Epithelial cell of prostate (primary cell): ENCODE results near the gene USP17L20.
"Not testable (repeated sequence)": the region's sequence is repeated elsewhere in the genome, so short reads cannot be mapped to it uniquely, and the experiment has no call there.

Experiments used
- DNase-seq: peaks from one replicate; pipeline ENCODE4 v3.0.0-alpha.2; 2011; ENCODE audit warnings: low read depth, low spot score
- H3K27ac ChIP-seq: fragments of 450-650 bp; 2 replicates; pipeline ENCODE4 v1.5.1; 2017; ENCODE audit warnings: mild to moderate bottlenecking

Gene USP17L20, protein sequence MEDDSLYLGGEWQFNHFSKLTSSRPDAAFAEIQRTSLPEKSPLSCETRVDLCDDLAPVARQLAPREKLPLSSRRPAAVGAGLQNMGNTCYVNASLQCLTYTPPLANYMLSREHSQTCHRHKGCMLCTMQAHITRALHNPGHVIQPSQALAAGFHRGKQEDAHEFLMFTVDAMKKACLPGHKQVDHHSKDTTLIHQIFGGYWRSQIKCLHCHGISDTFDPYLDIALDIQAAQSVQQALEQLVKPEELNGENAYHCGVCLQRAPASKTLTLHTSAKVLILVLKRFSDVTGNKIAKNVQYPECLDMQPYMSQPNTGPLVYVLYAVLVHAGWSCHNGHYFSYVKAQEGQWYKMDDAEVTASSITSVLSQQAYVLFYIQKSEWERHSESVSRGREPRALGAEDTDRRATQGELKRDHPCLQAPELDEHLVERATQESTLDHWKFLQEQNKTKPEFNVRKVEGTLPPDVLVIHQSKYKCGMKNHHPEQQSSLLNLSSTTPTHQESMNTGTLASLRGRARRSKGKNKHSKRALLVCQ

DNA sequence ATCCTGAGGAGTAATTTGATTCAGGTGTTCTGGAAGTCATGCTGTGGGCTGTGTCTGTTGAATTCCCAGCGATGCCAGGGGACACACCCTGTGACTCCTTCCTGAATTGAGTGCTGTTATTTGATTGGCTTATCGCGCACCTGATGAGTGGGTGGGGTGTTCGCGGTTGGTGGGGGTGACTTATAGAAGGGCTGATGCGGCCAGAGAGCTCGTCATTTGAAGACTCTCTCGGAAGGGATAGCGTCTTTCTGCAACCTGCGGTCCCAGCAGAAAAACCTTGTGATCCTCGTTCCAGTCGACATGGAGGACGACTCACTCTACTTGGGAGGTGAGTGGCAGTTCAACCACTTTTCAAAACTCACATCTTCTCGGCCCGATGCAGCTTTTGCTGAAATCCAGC, at the start of gene USP17L20:
USP17L20 (plus strand) TSS at position 301 of the 400 bp plus-strand sequence; CDS start at position 301, 0 bp downstream.
- H3K27ac ChIP-seq, DNase-seq: not testable (repeated sequence)

DNA sequence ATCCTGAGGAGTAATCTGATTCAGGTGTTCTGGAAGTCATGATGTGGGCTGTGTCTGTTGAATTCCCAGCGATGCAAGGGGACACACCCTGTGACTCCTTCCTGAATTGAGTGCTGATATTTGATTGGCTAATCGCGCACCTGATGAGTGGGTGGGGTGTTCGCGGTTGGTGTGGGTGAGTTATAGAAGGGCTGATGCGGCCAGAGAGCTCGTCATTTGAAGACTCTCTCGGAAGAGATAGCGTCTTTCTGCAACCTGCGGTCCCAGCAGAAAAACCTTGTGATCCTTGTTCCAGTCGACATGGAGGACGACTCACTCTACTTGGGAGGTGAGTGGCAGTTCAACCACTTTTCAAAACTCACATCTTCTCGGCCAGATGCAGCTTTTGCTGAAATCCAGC, 47.6 kb upstream of the USP17L20 start, which contains the start of gene USP17L10:
USP17L10 (plus strand) TSS at position 301 of the 400 bp plus-strand sequence; CDS start at position 301, 0 bp downstream.
- DNase-seq, H3K27ac ChIP-seq: not testable (repeated sequence)

DNA sequence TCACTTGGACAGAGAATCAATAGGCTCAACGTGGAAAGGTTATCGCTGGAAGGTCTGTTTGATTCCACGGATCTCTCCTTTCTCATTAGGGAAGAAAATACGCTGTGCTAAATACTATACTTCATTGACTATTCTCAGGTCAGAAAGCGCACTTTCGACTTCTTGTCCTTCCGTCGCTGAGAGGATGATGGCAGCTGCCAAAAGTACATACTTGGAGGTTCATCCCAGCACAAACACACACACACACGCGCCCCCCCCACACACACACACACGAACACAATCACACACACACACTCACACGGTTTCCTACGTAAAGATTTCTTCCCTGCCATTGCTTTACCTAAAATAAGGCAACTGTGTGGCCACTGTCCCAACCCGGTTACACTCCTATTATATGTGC, 43.2 kb upstream of the USP17L20 start:
- DNase-seq, H3K27ac ChIP-seq: not testable (repeated sequence)

DNA sequence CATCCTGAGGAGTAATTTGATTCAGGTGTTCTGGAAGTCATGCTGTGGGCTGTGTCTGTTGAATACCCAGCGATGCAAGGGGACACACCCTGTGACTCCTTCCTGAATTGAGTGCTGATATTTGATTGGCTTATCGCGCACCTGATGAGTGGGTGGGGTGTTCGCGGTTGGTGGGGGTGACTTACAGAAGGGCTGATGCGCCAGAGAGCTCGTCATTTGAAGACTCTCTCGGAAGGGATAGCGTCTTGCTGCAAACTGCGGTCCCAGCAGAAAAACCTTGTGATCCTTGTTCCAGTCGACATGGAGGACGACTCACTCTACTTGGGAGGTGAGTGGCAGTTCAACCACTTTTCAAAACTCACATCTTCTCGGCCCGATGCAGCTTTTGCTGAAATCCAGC, 42.8 kb upstream of the USP17L20 start, which contains the start of gene USP17L11:
USP17L11 (plus strand) TSS at position 301 of the 400 bp plus-strand sequence; CDS start at position 301, 0 bp downstream.
- not testable (repeated sequence) for H3K27ac ChIP-seq, DNase-seq

DNA sequence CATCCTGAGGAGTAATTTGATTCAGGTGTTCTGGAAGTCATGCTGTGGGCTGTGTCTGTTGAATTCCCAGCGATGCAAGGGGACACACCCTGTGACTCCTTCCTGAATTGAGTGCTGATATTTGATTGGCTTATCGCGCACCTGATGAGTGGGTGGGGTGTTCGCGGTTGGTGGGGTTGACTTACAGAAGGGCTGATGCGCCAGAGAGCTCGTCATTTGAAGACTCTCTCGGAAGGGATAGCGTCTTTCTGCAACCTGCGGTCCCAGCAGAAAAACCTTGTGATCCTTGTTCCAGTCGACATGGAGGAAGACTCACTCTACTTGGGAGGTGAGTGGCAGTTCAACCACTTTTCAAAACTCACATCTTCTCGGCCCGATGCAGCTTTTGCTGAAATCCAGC, 38.1 kb upstream of the USP17L20 start, which contains the start of gene USP17L12:
USP17L12 (plus strand) TSS at position 301 of the 400 bp plus-strand sequence; CDS start at position 301, 0 bp downstream.
- not testable (repeated sequence) for DNase-seq, H3K27ac ChIP-seq

DNA sequence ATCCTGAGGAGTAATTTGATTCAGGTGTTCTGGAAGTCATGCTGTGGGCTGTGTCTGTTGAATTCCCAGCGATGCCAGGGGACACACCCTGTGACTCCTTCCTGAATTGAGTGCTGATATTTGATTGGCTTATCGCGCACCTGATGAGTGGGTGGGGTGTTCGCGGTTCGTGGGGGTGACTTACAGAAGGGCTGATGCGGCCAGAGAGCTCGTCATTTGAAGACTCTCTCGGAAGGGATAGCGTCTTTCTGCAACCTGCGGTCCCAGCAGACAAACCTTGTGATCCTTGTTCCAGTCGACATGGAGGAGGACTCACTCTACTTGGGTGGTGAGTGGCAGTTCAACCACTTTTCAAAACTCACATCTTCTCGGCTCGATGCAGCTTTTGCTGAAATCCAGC, 33.3 kb upstream of the USP17L20 start, which contains the start of gene USP17L13:
USP17L13 (plus strand) TSS at position 301 of the 400 bp plus-strand sequence; CDS start at position 301, 0 bp downstream.
- H3K27ac ChIP-seq, DNase-seq: not testable (repeated sequence)

DNA sequence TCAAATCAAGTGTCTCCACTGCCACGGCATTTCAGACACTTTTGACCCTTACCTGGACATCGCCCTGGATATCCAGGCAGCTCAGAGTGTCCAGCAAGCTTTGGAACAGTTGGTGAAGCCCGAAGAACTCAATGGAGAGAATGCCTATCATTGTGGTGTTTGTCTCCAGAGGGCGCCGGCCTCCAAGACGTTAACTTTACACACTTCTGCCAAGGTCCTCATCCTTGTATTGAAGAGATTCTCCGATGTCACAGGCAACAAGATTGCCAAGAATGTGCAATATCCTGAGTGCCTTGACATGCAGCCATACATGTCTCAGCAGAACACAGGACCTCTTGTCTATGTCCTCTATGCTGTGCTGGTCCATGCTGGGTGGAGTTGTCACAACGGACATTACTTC, 27.7 kb upstream of the USP17L20 start:
- not testable (repeated sequence) for H3K27ac ChIP-seq, DNase-seq

DNA sequence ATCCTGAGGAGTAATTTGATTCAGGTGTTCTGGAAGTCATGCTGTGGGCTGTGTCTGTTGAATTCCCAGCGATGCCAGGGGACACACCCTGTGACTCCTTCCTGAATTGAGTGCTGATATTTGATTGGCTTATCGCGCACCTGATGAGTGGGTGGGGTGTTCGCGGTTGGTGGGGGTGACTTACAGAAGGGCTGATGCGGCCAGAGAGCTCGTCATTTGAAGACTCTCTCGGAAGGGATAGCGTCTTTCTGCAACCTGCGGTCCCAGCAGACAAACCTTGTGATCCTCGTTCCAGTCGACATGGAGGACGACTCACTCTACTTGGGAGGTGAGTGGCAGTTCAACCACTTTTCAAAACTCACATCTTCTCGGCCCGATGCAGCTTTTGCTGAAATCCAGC, 23.8 kb upstream of the USP17L20 start, which contains the start of gene USP17L15:
USP17L15 (plus strand) TSS at position 301 of the 400 bp plus-strand sequence; CDS start at position 301, 0 bp downstream.
- not testable (repeated sequence) for DNase-seq, H3K27ac ChIP-seq

DNA sequence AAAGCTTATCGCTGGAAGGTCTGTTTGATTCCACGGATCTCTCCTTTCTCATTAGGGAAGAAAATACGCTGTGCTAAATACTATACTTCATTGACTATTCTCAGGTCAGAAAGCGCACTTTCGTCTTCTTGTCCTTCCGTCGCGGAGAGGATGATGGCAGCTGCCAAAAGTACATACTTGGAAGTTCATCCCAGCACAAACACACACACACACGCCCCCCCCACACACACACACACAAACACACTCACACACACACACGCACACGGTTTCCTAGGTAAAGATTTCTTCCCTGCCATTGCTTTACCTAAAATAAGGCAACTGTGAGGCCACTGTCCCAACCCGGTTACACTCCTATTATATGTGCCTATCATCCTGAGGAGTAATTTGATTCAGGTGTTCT, 19.5 kb upstream of the USP17L20 start:
- not testable (repeated sequence) for DNase-seq, H3K27ac ChIP-seq

DNA sequence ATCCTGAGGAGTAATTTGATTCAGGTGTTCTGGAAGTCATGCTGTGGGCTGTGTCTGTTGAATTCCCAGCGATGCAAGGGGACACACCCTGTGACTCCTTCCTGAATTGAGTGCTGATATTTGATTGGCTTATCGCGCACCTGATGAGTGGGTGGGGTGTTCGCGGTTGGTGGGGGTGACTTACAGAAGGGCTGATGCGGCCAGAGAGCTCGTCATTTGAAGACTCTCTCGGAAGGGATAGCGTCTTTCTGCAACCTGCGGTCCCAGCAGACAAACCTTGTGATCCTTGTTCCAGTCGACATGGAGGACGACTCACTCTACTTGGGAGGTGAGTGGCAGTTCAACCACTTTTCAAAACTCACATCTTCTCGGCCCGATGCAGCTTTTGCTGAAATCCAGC, 14.3 kb upstream of the USP17L20 start, which contains the start of gene USP17L17:
USP17L17 (plus strand) TSS at position 301 of the 400 bp plus-strand sequence; CDS start at position 301, 0 bp downstream.
- H3K27ac ChIP-seq, DNase-seq: not testable (repeated sequence)

DNA sequence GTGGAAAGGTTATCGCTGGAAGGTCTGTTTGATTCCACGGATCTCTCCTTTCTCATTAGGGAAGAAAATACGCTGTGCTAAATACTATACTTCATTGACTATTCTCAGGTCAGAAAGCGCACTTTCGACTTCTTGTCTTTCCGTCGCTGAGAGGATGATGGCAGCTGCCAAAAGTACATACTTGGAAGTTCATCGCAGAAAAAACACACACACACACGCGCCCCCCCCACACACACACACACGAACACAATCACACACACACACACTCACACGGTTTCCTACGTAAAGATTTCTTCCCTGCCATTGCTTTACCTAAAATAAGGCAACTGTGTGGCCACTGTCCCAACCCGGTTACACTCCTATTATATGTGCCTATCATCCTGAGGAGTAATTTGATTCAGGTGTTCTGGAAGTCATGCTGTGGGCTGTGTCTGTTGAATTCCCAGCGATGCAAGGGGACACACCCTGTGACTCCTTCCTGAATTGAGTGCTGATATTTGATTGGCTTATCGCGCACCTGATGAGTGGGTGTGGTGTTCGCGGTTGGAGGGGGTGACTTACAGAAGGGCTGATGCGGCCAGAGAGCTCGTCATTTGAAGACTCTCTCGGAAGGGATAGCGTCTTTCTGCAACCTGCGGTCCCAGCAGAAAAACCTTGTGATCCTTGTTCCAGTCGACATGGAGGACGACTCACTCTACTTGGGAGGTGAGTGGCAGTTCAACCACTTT, 9.8 kb upstream of the USP17L20 start, which contains the start of gene USP17L18:
USP17L18 (plus strand) TSS at position 678 of the 728 bp plus-strand sequence; CDS start at position 678, 0 bp downstream.
- DNase-seq, H3K27ac ChIP-seq: not testable (repeated sequence)

DNA sequence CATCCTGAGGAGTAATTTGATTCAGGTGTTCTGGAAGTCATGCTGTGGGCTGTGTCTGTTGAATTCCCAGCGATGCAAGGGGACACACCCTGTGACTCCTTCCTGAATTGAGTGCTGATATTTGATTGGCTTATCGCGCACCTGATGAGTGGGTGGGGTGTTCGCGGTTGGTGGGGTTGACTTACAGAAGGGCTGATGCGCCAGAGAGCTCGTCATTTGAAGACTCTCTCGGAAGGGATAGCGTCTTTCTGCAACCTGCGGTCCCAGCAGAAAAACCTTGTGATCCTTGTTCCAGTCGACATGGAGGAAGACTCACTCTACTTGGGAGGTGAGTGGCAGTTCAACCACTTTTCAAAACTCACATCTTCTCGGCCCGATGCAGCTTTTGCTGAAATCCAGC, 4.8 kb upstream of the USP17L20 start, which contains the start of gene USP17L19:
USP17L19 (plus strand) TSS at position 301 of the 400 bp plus-strand sequence; CDS start at position 301, 0 bp downstream.
- not testable (repeated sequence) for DNase-seq, H3K27ac ChIP-seq

DNA sequence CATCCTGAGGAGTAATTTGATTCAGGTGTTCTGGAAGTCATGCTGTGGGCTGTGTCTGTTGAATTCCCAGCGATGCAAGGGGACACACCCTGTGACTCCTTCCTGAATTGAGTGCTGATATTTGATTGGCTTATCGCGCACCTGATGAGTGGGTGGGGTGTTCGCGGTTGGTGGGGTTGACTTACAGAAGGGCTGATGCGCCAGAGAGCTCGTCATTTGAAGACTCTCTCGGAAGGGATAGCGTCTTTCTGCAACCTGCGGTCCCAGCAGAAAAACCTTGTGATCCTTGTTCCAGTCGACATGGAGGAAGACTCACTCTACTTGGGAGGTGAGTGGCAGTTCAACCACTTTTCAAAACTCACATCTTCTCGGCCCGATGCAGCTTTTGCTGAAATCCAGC, 4.6 kb downstream of the USP17L20 start, which contains the start of gene USP17L21:
USP17L21 (plus strand) TSS at position 301 of the 400 bp plus-strand sequence; CDS start at position 301, 0 bp downstream.
- DNase-seq, H3K27ac ChIP-seq: not testable (repeated sequence)

DNA sequence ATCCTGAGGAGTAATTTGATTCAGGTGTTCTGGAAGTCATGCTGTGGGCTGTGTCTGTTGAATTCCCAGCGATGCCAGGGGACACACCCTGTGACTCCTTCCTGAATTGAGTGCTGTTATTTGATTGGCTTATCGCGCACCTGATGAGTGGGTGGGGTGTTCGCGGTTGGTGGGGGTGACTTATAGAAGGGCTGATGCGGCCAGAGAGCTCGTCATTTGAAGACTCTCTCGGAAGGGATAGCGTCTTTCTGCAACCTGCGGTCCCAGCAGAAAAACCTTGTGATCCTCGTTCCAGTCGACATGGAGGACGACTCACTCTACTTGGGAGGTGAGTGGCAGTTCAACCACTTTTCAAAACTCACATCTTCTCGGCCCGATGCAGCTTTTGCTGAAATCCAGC, 9.4 kb downstream of the USP17L20 start, which contains the start of gene USP17L22:
USP17L22 (plus strand) TSS at position 301 of the 400 bp plus-strand sequence; CDS start at position 301, 0 bp downstream.
- not testable (repeated sequence) for DNase-seq

DNA sequence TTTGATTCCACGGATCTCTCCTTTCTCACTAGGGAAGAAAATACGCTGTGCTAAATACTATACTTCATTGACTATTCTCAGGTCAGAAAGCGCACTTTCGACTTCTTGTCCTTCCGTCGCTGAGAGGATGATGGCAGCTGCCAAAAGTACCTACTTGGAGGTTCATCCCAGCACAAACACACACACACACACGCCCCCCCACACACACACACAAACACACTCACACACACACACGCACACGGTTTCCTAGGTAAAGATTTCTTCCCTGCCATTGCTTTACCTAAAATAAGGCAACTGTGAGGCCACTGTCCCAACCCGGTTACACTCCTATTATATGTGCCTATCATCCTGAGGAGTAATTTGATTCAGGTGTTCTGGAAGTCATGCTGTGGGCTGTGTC, 13.8 kb downstream of the USP17L20 start:
- not testable (repeated sequence) for DNase-seq, H3K27ac ChIP-seq

More for the DNA sequence above, 9.4 kb downstream of the USP17L20 start, which contains the start of gene USP17L22:
- H3K27ac ChIP-seq, result not testable (repeated sequence)
